Activated naive CD4-positive, alpha-beta T cell treated with Interleukin-2 at 50 U/mL for 16 hours (primary cell): ENCODE results near the gene DCAF5.
"Not testable (repeated sequence)": the region's sequence is repeated elsewhere in the genome, so short reads cannot be mapped to it uniquely, and the experiment has no call there.

ENCODE experiments used
- DNase-seq: peaks from one replicate; pipeline ENCODE4 v3.0.0-alpha.2; 2020

DCAF5 gene

DNA sequence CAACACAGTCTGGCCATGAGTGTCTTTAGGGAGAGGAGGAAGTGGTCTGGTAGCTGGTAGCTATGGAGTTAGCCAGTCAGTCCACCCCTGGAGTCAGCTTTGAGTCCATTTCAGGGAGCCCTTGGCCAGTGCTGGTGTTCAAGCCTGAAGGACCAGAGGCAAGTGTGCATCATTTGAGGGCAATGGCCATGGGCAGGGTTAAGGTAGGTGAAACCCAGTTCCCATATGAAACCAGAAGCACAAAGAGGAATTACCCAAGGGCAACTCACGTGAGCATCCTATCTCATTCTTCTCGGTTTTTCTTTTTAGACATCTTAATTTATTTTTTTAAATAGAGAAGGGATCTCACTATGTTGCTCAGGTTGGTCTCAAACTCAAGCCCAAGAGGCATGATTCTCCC lies 112.6 kb downstream of the DCAF5 start:
- no peak for DNase-seq

- no peak for DNase-seq
Observed at GRCh38 chr14:69039288-69039628, 113.7 kb downstream of the DCAF5 start.

DNA sequence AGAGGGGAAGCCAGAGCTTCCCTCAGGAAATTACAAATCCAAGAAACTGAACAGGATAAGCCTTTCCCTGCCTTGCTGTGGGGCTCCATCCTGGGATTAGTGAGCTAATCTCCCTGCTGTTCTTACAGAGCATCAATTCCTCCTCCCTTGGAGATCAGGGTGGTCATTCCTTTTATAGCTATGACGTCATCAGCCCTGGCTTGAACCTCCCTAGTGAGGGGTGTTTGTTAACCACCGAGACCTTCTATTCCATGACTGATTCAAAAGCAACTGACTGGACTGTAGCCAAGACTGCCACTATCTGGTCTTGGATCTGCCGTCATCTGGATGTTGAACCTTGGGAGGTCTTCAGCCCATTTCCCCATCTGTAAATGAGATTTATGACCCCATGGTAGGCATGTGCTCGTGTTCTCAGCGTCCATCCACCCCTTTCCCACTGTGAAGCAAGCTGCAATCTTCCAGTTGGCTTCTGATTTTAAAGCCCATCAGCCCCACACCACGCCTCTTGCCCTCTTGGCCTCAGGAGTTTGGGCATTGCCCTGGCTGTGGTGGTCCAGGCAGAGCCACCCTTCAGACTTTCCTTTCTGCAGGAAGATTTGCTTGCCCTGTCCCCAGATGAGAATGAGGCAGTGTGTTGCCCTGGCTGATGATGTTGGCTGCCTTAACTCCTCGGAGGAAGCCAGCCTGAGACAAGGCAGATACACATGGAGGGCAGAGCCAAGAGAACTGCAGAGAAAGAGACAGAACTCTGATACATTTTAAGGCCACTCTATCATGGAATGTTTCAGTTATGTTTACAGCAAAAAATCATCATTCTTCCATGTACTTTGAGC lies 114.2 kb downstream of the DCAF5 start:
- no peak for DNase-seq

DNA sequence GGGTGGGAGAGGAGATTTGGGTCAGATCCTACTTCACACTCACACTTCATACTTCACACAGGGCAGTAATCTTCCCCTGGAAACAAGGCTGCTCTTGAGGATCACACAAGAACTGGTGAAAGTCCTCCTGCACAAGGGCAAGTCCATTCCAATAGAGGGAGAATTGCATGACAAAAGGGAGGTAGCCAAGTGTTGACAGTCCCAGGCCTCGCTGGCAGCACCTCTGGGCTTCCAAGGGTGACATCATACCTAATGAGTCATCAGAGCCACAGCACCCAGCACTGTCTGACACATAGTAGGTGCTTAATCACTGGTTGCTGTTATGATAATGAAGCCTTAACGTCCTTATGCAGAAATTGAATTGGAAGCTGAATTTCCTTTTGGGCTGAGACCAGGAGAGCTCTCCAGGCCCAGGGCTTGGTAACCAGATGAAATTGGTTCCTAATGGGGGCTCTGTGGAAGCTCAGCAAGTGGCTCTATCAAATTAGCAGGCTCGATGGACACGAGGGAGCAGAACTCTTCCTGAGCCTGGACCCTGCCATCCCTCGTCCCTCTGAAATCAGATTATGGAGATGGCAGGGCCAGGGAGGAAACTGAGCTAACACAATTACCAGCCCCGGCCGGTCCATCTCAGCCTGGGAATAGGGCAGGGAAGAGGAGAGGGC lies 115.0 kb downstream of the DCAF5 start:
- no peak for DNase-seq

- no peak for DNase-seq
Observed at GRCh38 chr14:69036757-69037506, 116.0 kb downstream of the DCAF5 start.

GRCh38 chr14:69034612-69035262 lies 118.2 kb downstream of the DCAF5 start:
- DNase-seq, result no peak

DNA sequence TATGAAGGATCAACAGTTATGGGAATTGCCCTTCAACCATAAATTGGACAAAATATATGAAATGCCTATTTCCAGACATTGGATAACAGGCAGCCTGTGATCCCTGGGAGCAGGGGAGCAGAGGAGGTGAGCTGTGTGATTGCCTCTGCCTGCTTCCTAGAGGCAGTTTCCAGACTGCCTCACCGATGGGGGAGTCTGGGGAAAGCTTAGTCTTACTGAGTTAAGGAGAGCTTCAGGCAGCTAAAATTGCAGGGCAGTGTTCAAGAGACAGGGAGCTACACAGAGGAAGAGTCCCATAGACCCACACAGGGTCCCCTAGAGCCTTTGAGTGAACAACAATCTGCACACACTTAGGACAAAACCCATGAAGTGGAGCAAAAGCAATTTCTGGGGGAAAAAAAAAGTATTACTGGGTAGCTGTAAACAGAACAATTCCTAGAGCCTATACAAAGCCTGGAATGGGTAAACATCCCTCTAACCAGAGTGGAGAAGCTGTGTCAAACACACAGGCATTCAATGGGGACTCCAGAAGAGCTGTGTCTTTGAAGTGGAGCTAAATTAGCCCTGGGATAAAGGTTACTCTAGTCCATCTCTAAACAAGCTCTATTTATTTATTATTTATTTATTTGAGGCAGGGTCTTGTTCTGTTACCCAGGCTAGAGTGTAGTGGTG lies 125.5 kb downstream of the DCAF5 start:
- no peak for DNase-seq

GRCh38 chr14:69023035-69023434 lies 129.9 kb downstream of the DCAF5 start:
- no peak for DNase-seq

DNA sequence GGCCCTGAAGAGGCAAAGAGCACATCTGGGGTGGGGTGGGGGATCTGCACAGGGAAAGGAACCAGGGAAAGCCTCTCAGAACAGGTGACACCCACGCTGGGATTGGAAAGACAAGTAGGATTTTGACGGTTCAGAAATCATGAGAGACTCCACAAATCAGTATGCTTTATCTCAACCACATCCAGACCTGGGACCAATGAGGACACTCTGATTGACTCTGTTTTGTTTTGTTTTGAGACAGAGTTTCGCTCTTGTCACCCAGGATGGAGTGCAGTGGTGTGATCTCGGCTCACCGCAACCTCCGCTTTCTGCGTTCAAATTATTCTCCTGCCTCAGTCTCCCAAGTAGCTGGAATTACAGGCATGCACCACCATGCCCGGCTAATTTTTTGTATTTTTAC lies 130.8 kb downstream of the DCAF5 start:
- not testable (repeated sequence) for DNase-seq

- no peak for DNase-seq
Observed at GRCh38 chr14:69017706-69018105, 135.2 kb downstream of the DCAF5 start.

DNA sequence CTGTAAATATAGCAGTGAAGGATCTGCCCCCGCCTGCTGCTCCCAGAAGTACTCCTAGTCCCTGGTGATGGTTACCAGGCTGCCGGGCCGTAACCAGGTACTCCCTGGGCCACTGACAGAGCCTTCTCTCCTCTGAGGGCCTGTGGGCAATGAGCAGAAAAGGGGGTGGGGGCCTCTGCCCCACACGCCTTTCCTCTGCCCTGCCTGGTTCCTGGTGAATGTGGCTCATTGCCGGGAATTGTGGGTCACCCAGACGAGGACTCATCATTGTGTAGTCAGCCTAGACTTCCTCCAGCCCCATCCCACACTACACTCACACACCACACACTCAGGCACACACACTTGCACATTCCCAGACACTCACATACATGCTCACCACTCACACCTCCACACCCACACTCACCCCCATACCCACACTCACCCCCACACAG lies 138.1 kb downstream of the DCAF5 start:
- no peak for DNase-seq

- DNase-seq, result no peak
Observed at GRCh38 chr14:69013943-69014782, 138.8 kb downstream of the DCAF5 start.

GRCh38 chr14:69012256-69012953 lies 140.5 kb downstream of the DCAF5 start:
- DNase-seq, result no peak

GRCh38 chr14:69010648-69011047 lies 142.3 kb downstream of the DCAF5 start:
- DNase-seq, result no peak

DNA sequence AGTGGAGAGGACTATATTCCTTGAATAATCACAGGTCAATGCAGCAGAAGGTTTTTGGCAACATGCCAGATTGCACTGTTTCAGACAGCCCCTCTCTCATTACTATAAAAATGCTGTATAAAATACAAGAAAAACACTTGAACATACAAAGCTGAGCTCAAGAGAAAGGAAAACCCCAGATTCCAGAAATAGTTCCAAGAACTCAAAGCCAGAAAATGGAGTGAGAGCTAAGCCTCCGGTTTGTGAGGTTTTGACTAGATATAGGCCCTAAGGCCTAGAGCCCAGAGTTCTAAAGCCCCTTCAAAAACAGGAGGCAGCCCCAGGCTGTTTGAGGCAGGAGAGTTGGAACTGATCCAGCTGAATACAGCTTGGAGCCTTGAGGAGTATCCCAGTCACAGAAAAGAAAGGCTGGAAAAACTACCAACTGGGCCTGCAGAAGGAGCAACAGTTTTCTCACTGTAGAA lies 144.5 kb downstream of the DCAF5 start:
- DNase-seq, result no peak

DNA sequence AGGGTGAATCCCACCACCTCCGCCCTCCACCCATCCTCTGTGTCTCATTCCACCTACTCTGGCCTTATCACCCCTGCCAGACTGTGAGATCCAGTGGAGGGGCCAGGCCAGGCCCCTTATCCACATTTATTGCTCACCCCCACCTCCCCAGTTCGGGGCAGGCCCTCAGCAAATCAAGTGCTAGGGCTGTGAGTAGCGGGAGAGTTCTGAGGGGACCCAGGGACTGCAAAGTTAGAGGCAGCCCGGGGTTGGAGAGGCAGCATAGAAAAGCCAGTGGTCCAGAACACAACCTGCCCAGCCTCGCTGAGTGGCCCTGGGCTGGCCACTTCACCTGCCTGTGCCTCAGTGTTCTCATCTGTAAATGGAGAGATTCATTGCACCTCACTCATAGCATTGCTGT lies 146.6 kb downstream of the DCAF5 start:
- no peak for DNase-seq

DNA sequence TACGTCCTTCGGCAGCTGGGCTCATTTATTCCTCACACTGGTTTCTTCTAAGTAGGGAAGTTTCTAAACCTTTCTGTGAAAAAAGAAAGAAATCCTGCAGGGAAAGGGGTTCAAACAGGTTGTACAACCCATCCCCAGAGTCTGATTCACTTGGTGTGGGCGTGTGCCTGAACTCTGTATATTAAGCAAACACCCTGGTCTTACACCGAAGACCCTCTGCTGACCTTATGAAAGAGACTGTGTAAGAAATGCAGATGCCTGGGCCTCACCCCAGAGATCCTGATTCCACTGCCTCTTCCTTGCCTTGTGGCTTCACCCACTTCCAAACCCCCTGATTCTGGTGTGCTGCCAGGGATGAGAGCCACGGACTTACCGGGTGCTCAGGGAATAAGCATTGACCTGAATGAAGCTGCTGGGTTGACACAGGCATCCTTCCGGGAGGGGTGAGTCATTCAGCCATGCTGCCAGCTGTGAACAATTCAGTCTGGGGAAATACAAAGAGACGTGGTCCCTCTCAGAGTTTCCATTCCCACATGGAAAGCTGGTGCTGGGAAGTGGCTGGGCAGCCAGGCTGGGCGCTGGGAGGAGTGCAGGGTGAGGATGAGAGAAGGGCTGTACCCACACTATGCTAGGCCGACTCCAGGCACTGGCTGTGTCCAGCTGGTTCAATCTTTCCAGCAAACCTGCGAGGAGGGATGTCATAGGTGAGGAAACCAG lies 147.3 kb downstream of the DCAF5 start:
- no peak for DNase-seq

- no peak for DNase-seq
Observed at GRCh38 chr14:69004731-69005431, 148.0 kb downstream of the DCAF5 start.

GRCh38 chr14:69003626-69004025 lies 149.3 kb downstream of the DCAF5 start:
- DNase-seq, result no peak

DNA sequence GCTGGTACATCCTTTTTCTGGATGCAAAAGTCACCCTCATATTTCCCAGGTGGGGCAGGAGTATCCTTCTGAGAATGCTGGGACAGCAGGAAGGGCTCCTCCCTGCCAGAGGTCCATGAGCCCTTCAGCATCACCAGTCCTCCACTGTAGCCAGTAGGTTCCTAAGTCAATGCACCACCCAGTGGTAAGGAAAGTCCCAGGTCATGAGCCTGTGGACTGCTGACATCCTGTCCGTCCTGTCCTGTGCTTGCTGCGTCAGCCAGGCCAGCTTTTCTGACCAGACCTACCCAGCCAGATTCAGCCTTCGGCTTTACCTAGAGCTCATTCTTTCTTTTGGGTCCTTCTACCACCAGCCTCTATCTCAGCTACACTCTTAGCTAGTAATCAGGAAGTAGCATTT lies 150.8 kb downstream of the DCAF5 start:
- no peak for DNase-seq
